Thyroid gland (tissue), 4 donors: Measurements from ENCODE around the gene GALNT3.

Source experiments
- POLR2A ChIP-seq, 2 donors: fragments of 450-650 bp; IDR thresholded peaks; one replicate each; pipeline ENCODE4 v1.6.1; 2017; ENCODE audit warnings: antibody characterized with exemption in 2 of 2, mild to moderate bottlenecking in 2 of 2, moderate library complexity in 1 of 2
- TF ChIP-seq, protein P1 (sequence below), 6 experiments: fragments of 200-600 bp in 3 of 6; fragments of 450-650 bp in 3 of 6; sonication (generic) in 3 of 6; IDR thresholded peaks; one replicate each; pipeline ENCODE4 v1.5.1; 2016 to 2019; ENCODE audit warnings: antibody characterized with exemption in 6 of 6, mild to moderate bottlenecking in 2 of 6, inconsistent platforms in 1 of 6, moderate library complexity in 1 of 6

DNA sequence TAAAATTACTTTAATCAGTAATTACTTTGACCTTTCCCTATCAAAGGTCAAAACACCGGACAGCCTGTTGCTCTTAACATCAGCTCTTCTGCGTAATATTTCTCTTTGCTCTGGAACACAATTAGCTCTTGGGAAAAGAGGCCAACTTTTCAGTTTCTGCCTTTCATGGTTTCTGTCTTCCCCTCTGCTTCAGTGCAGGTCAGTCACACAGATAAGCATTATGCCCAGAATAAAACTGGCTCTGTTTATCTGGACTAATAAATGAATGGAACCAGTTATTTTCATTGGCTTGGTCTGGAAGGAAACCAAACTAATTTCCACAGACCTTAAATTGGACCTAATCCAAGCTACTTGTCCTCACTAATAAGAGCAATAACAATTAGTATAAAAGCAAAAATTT is 26.2 kb upstream of the GALNT3 start:
- TF ChIP-seq, protein P1, sequence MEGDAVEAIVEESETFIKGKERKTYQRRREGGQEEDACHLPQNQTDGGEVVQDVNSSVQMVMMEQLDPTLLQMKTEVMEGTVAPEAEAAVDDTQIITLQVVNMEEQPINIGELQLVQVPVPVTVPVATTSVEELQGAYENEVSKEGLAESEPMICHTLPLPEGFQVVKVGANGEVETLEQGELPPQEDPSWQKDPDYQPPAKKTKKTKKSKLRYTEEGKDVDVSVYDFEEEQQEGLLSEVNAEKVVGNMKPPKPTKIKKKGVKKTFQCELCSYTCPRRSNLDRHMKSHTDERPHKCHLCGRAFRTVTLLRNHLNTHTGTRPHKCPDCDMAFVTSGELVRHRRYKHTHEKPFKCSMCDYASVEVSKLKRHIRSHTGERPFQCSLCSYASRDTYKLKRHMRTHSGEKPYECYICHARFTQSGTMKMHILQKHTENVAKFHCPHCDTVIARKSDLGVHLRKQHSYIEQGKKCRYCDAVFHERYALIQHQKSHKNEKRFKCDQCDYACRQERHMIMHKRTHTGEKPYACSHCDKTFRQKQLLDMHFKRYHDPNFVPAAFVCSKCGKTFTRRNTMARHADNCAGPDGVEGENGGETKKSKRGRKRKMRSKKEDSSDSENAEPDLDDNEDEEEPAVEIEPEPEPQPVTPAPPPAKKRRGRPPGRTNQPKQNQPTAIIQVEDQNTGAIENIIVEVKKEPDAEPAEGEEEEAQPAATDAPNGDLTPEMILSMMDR (IDR thresholded peaks at IDR 0.05): no peak
- no peak for TF ChIP-seq POLR2A (IDR thresholded peaks at IDR 0.05)
